ENCODE data around the gene MATCAP1. TPM values are rescaled to one million over a fixed set of nuclear protein-coding genes. Genes with fewer than 3 reads are reported as not detected.
A peak's percentile ranks its signal among the peaks of the same experiment; 100 is the strongest.

Gene MATCAP1
- total and polyA plus RNA-seq, 2 of the 13 experiments (the other 11 are each of a cell fraction or from before 2014, with no cell fraction given), result 11.2 to 24.5 TPM

GRCh38 chr16:67191995-67192681, 8.4 kb upstream of the MATCAP1 start, which contains the start of gene E2F4 (continued):
- no peak for TF ChIP-seq PRDM4 (CRISPR knock-in tag; IDR thresholded peaks at IDR 0.05; ENCODE audit: borderline replicate concordance)
- TF ChIP-seq PHF21A (CRISPR knock-in tag; IDR thresholded peaks at IDR 0.05), result no peak
- peak; percentile 44; the same call in 1 of the 2 replicates for TF ChIP-seq ZFP91 (CRISPR knock-in tag; IDR thresholded peaks at IDR 0.05; ENCODE audit: borderline replicate concordance)
- TF ChIP-seq ZNF564 (CRISPR knock-in tag; IDR thresholded peaks at IDR 0.05), result peak; percentile 80; the same call in 1 of the 2 replicates
- TF ChIP-seq ZSCAN9 (CRISPR knock-in tag; IDR thresholded peaks at IDR 0.05; ENCODE audit: borderline replicate concordance), result peak; percentile 41; the same call in 1 of the 2 replicates
- TF ChIP-seq E2F5 (CRISPR knock-in tag; conservative IDR thresholded peaks at IDR 0.05), result no peak; the same call in 1 of the 2 replicates
- TF ChIP-seq ZKSCAN1 (IDR thresholded peaks at IDR 0.05; ENCODE audit: low read length), result peak; percentile 58; the same call in 1 of the 2 replicates
- no peak for TF ChIP-seq ZNF224 (CRISPR knock-in tag; IDR thresholded peaks at IDR 0.05)
- peak; percentile 53; the same call in 1 of the 2 replicates for TF ChIP-seq TFAP4 (IDR thresholded peaks at IDR 0.05; ENCODE audit: borderline replicate concordance, low read depth)
- peak; percentile 28; the same call in 1 of the 2 replicates for TF ChIP-seq BCL6 (CRISPR knock-in tag; IDR thresholded peaks at IDR 0.05)
- TF ChIP-seq ZNF512B (CRISPR knock-in tag; IDR thresholded peaks at IDR 0.05; ENCODE audit: borderline replicate concordance), result no peak
- TF ChIP-seq ARNT2 (CRISPR knock-in tag; IDR thresholded peaks at IDR 0.05; ENCODE audit: low read depth), result peak; percentile 85
- peak; percentile 44; the same call in 1 of the 2 replicates for TF ChIP-seq ZNF792 (CRISPR knock-in tag; IDR thresholded peaks at IDR 0.05)
- TF ChIP-seq ATRX (CRISPR knock-in tag; IDR thresholded peaks at IDR 0.05; ENCODE audit: borderline replicate concordance), result no peak
- peak; percentile 95 for TF ChIP-seq ZNF891 (CRISPR knock-in tag; IDR thresholded peaks at IDR 0.05)
- TF ChIP-seq PCBP2 (optimal IDR thresholded peaks at IDR 0.05; ENCODE audit: low read depth, low read length, poor library complexity, severe bottlenecking), result no peak
- no peak for TF ChIP-seq ZNF30 (CRISPR knock-in tag; IDR thresholded peaks at IDR 0.05)
- TF ChIP-seq RFXANK (CRISPR knock-in tag; IDR thresholded peaks at IDR 0.05), result no peak
- TF ChIP-seq IRF1 (CRISPR knock-in tag; IDR thresholded peaks at IDR 0.05; ENCODE audit: low read depth), result no peak
- TF ChIP-seq GLI4 (CRISPR knock-in tag; IDR thresholded peaks at IDR 0.05; ENCODE audit: borderline replicate concordance), result peak; percentile 45; the same call in 1 of the 2 replicates

Measured in HepG2 (cell line).